HepG2 (cell line): ENCODE results near the gene ACBD7. TPM values are rescaled to one million over a fixed set of nuclear protein-coding genes. Genes with fewer than 3 reads are reported as not detected.

Source experiments
- GLI4 ChIP-seq: sonication (generic); formaldehyde crosslinking; IDR thresholded peaks from 2 replicates; pipeline ENCODE4 v1.5.1; 2020; ENCODE audit warnings: missing genetic modification reagents, mild to moderate bottlenecking, moderate library complexity, borderline replicate concordance
- NFKB2 ChIP-seq: sonication (generic); formaldehyde crosslinking; IDR thresholded peaks from 2 replicates; pipeline ENCODE4 v1.4.0; 2020; ENCODE audit warnings: missing genetic modification reagents, borderline replicate concordance
- SAFB2 ChIP-seq: sonication (generic); formaldehyde crosslinking; IDR thresholded peaks from 2 replicates; pipeline ENCODE4 v1.5.1; 2020; ENCODE audit warnings: missing genetic modification reagents, low read depth, mild to moderate bottlenecking, borderline replicate concordance
- TFDP2 ChIP-seq: sonication (generic); formaldehyde crosslinking; IDR thresholded peaks from 2 replicates; pipeline ENCODE4 v1.4.0; 2020; ENCODE audit warnings: missing genetic modification reagents
- ZNF280B ChIP-seq: sonication (generic); formaldehyde crosslinking; IDR thresholded peaks from 2 replicates; pipeline ENCODE4 v1.5.0; 2020; ENCODE audit warnings: missing genetic modification reagents, mild to moderate bottlenecking, borderline replicate concordance
- ZNF281 ChIP-seq: sonication (generic); formaldehyde crosslinking; IDR thresholded peaks from 2 replicates; pipeline ENCODE4 v1.4.0; 2020; ENCODE audit warnings: missing genetic modification reagents, borderline replicate concordance
- ZNF510 ChIP-seq: sonication (generic); formaldehyde crosslinking; IDR thresholded peaks from 2 replicates; pipeline ENCODE4 v1.4.0; 2020; ENCODE audit warnings: low read depth, mild to moderate bottlenecking, missing genetic modification reagents
- ZNF547 ChIP-seq: sonication (generic); formaldehyde crosslinking; IDR thresholded peaks from 2 replicates; pipeline ENCODE4 v1.5.1; 2020; ENCODE audit warnings: mild to moderate bottlenecking, missing genetic modification reagents
- ZNF577 ChIP-seq: sonication (generic); formaldehyde crosslinking; IDR thresholded peaks from 2 replicates; pipeline ENCODE4 v1.4.0; 2020; ENCODE audit warnings: mild to moderate bottlenecking, low read depth, missing genetic modification reagents, borderline replicate concordance
- ZNF879 ChIP-seq: sonication (generic); formaldehyde crosslinking; IDR thresholded peaks from 2 replicates; pipeline ENCODE4 v1.8.1; 2023; ENCODE audit warnings: missing genetic modification reagents
- polyA plus RNA-seq, 8 experiments: library from polyadenylated mRNA; depleted of rRNA in 3 of 8; stranded (reverse) in 7 of 8; unstranded in 1 of 8; fragments of >200 nt; fragmentation: Illumina TruSeq in 4 of 8; extraction: Trizol in 4 of 8; gene quantifications; 2 replicates each; pipeline versions ENCODE4 v1.2.1 to v1.2.3, GENCODE V29; 2011 to 2016; ENCODE audit warnings: low read depth in 4 of 8, missing spikeins in 1 of 8, mixed read lengths in 1 of 8; ENCODE audit not compliant: insufficient read depth in 1 of 8
- total RNA-seq, 5 experiments: library from RNA; depleted of rRNA; stranded (reverse); fragments of >200 nt; fragmentation: Illumina TruSeq; extraction: Trizol; gene quantifications; 2 replicates each; pipeline ENCODE4 v1.2.3, GENCODE V29; 2016; ENCODE audit warnings: low read depth in 1 of 5
- TF ChIP-seq, protein P1 (sequence below): sonication (generic); formaldehyde crosslinking; IDR thresholded peaks from 2 replicates; pipeline ENCODE4 v1.4.0; 2020; ENCODE audit warnings: missing genetic modification reagents
- TF ChIP-seq, protein P2 (sequence below): sonication (generic); formaldehyde crosslinking; IDR thresholded peaks from 2 replicates; pipeline ENCODE4 v1.5.0; 2020; ENCODE audit warnings: mild to moderate bottlenecking, missing genetic modification reagents, moderate library complexity
- TF ChIP-seq, protein P3 (sequence below): sonication (generic); formaldehyde crosslinking; IDR thresholded peaks from 2 replicates; pipeline ENCODE4 v1.4.0; 2020; ENCODE audit warnings: mild to moderate bottlenecking, missing genetic modification reagents

ACBD7 gene
- total and polyA plus RNA-seq, 2 of the 13 experiments (the other 11 are each of a cell fraction or from before 2014, with no cell fraction given), result 1.4 to 2.6 TPM

GRCh38 chr10:15088428-15089261, at the start of gene ACBD7 (continued):
- no peak for TF ChIP-seq ZNF281 (CRISPR knock-in tag)
- peak; percentile 94 for TF ChIP-seq TFDP2
- no peak for TF ChIP-seq ZNF879
- TF ChIP-seq GLI4 (CRISPR knock-in tag), result no peak
- TF ChIP-seq SAFB2 (CRISPR knock-in tag), result no peak
- TF ChIP-seq, protein P1, sequence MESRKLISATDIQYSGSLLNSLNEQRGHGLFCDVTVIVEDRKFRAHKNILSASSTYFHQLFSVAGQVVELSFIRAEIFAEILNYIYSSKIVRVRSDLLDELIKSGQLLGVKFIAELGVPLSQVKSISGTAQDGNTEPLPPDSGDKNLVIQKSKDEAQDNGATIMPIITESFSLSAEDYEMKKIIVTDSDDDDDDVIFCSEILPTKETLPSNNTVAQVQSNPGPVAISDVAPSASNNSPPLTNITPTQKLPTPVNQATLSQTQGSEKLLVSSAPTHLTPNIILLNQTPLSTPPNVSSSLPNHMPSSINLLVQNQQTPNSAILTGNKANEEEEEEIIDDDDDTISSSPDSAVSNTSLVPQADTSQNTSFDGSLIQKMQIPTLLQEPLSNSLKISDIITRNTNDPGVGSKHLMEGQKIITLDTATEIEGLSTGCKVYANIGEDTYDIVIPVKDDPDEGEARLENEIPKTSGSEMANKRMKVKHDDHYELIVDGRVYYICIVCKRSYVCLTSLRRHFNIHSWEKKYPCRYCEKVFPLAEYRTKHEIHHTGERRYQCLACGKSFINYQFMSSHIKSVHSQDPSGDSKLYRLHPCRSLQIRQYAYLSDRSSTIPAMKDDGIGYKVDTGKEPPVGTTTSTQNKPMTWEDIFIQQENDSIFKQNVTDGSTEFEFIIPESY, result no peak
- TF ChIP-seq ZNF577 (CRISPR knock-in tag), result no peak
- TF ChIP-seq ZNF280B (CRISPR knock-in tag), result no peak
- TF ChIP-seq ZNF510 (CRISPR knock-in tag), result no peak
- TF ChIP-seq, protein P2, sequence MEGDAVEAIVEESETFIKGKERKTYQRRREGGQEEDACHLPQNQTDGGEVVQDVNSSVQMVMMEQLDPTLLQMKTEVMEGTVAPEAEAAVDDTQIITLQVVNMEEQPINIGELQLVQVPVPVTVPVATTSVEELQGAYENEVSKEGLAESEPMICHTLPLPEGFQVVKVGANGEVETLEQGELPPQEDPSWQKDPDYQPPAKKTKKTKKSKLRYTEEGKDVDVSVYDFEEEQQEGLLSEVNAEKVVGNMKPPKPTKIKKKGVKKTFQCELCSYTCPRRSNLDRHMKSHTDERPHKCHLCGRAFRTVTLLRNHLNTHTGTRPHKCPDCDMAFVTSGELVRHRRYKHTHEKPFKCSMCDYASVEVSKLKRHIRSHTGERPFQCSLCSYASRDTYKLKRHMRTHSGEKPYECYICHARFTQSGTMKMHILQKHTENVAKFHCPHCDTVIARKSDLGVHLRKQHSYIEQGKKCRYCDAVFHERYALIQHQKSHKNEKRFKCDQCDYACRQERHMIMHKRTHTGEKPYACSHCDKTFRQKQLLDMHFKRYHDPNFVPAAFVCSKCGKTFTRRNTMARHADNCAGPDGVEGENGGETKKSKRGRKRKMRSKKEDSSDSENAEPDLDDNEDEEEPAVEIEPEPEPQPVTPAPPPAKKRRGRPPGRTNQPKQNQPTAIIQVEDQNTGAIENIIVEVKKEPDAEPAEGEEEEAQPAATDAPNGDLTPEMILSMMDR, result peak; percentile 30
- TF ChIP-seq, protein P3, sequence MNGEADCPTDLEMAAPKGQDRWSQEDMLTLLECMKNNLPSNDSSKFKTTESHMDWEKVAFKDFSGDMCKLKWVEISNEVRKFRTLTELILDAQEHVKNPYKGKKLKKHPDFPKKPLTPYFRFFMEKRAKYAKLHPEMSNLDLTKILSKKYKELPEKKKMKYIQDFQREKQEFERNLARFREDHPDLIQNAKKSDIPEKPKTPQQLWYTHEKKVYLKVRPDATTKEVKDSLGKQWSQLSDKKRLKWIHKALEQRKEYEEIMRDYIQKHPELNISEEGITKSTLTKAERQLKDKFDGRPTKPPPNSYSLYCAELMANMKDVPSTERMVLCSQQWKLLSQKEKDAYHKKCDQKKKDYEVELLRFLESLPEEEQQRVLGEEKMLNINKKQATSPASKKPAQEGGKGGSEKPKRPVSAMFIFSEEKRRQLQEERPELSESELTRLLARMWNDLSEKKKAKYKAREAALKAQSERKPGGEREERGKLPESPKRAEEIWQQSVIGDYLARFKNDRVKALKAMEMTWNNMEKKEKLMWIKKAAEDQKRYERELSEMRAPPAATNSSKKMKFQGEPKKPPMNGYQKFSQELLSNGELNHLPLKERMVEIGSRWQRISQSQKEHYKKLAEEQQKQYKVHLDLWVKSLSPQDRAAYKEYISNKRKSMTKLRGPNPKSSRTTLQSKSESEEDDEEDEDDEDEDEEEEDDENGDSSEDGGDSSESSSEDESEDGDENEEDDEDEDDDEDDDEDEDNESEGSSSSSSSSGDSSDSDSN (CRISPR knock-in tag), result no peak; the same call in none of the 2 replicates
- TF ChIP-seq NFKB2, result 0 out of 2 replicates have a peak, but pooled peaks have one; percentile 60
- TF ChIP-seq ZNF547 (CRISPR knock-in tag), result no peak
